GM23248 (cell line): ENCODE data around the gene KAT2A. TPM values are rescaled to one million over a fixed set of nuclear protein-coding genes. Genes with fewer than 3 reads are reported as not detected.
A peak's percentile ranks its signal among the peaks of the same experiment; 100 is the strongest.

Experiments
- DNase-seq: peaks from one replicate; pipeline ENCODE4 v3.0.0-alpha.2; 2015
- H2AFZ ChIP-seq: fragments of 200-600 bp; sonication (generic); 2 replicates; pipeline ENCODE4 v1.6.1; 2016; ENCODE audit warnings: antibody characterized with exemption
- H3F3A ChIP-seq: fragments of 200-600 bp; sonication (generic); 2 replicates; pipeline ENCODE4 v1.6.1; 2016; ENCODE audit warnings: mild to moderate bottlenecking, antibody characterized with exemption, mixed run types; ENCODE audit not compliant: insufficient read depth
- H3K27ac ChIP-seq: fragments of 200-600 bp; sonication (generic); 2 replicates; pipeline ENCODE4 v1.5.1; 2016; ENCODE audit warnings: mild to moderate bottlenecking
- H3K27me3 ChIP-seq: fragments of 200-600 bp; sonication (generic); replicated peaks from 2 replicates; pipeline ENCODE4 v1.6.1; 2016; ENCODE audit warnings: mild to moderate bottlenecking; ENCODE audit not compliant: insufficient read depth
- H3K36me3 ChIP-seq: fragments of 200-600 bp; sonication (generic); 2 replicates; pipeline ENCODE4 v1.6.1; 2016; ENCODE audit warnings: low read depth, mild to moderate bottlenecking
- H3K4me1 ChIP-seq: fragments of 200-600 bp; sonication (generic); 2 replicates; pipeline ENCODE4 v1.6.1; 2016; ENCODE audit warnings: mild to moderate bottlenecking; ENCODE audit not compliant: insufficient read depth
- H3K4me2 ChIP-seq: fragments of 200-600 bp; sonication (generic); one replicate; pipeline ENCODE4 v1.6.1; 2016; ENCODE audit warnings: mild to moderate bottlenecking; ENCODE audit not compliant: unreplicated experiment
- H3K4me3 ChIP-seq: fragments of 200-600 bp; sonication (generic); 2 replicates; pipeline ENCODE4 v1.5.1; 2016; ENCODE audit warnings: mild to moderate bottlenecking
- H3K79me2 ChIP-seq: fragments of 200-600 bp; sonication (generic); 2 replicates; pipeline ENCODE4 v1.6.1; 2016; ENCODE audit warnings: mild to moderate bottlenecking; ENCODE audit not compliant: insufficient read depth
- H3K9ac ChIP-seq: fragments of 200-600 bp; sonication (generic); 2 replicates; pipeline ENCODE4 v1.6.1; 2016; ENCODE audit warnings: mild to moderate bottlenecking
- H3K9me2 ChIP-seq: fragments of 200-600 bp; sonication (generic); 2 replicates; pipeline ENCODE4 v1.6.1; 2016; ENCODE audit warnings: mixed run types, mild to moderate bottlenecking, moderate library complexity; ENCODE audit not compliant: insufficient read depth
- H3K9me3 ChIP-seq: fragments of 200-600 bp; sonication (generic); one replicate; pipeline ENCODE4 v1.6.1; 2017; ENCODE audit warnings: low read depth
- H4K20me1 ChIP-seq: fragments of 200-600 bp; sonication (generic); 2 replicates; pipeline ENCODE4 v1.6.0; 2016; ENCODE audit not compliant: insufficient read depth
- EZH2 ChIP-seq: fragments of 200-600 bp; sonication (generic); IDR thresholded peaks from 2 replicates; pipeline ENCODE4 v1.6.1; 2018; ENCODE audit warnings: antibody characterized with exemption, mild to moderate bottlenecking; ENCODE audit not compliant: insufficient read depth, poor library complexity, severe bottlenecking
- EZH2phosphoT487 ChIP-seq: fragments of 200-600 bp; sonication (generic); IDR thresholded peaks from 2 replicates; pipeline ENCODE4 v1.6.1; 2018; ENCODE audit warnings: antibody characterized with exemption, moderate library complexity, mild to moderate bottlenecking, low read depth; ENCODE audit not compliant: insufficient read depth
- WGBS, 2 experiments: methylation state at CpG; one replicate each; pipeline ENCODE4 v1.1.6; 2015 to 2017; ENCODE audit warnings: low lambda C conversion rate in 2 of 2, low coverage in 1 of 2; ENCODE audit errors: missing lambda C conversion rate in 2 of 2; 5-methylcytosine and 5-hydroxymethylcytosine counted together
- in situ Hi-C: fragments of 300-500 bp; cut with MboI; formaldehyde crosslinking; loops from 2 replicates; pipeline ENCODE4 v1.15.0; 2020
- polyA plus RNA-seq: library from polyadenylated mRNA; unstranded; fragments of >200 nt; fragmentation: Nextera tagmentation; extraction: Ambion mirVana; gene quantifications from 2 replicates; pipeline ENCODE4 v1.2.1, GENCODE V29; 2016
- total RNA-seq: library from RNA; depleted of rRNA; stranded (reverse); fragments of >200 nt; shearing (Covaris generic); gene quantifications from 2 replicates; pipeline ENCODE4 v1.2.3, GENCODE V29; 2014

Gene KAT2A
- total and polyA plus RNA-seq, 2 experiments from 2014 or later = 7.2 to 13.9 TPM

- Histone ChIP-seq H3K9me2 (no peaks in the 10 kb centered on the region), H3K4me3 (no peak overlapping the region), H3F3A (no peaks in the 10 kb centered on the region), H3K36me3 (no peaks in the 10 kb centered on the region), H3K4me2 (no peak overlapping the region), H3K4me1 (peaks cover 10% of the 10 kb centered on the region), H2AFZ (no peak overlapping the region), H3K79me2 (no peaks in the 10 kb centered on the region), H4K20me1 (no peaks in the 10 kb centered on the region), H3K9me3 (no peaks in the 10 kb centered on the region), H3K9ac (no peak overlapping the region), H3K27me3 (no peaks in the 10 kb centered on the region), H3K27ac (no peak overlapping the region)
- 64 to 66% methylated on average over 11 of the region's 11 CpGs for WGBS, 2 experiments
- in situ Hi-C loops = loop anchor here (10.0 kb wide), 1 partner anchor 146 kb away; the partner anchor contains the start of gene CNP
- DNase-seq = no peak
- TF ChIP-seq EZH2phosphoT487 = no peak
Measured at GRCh38 chr17:42111265-42111636, 9.9 kb downstream of the KAT2A start.

- TF ChIP-seq EZH2phosphoT487 (no peak), EZH2 (no peak)
- H3K4me3 ChIP-seq = no peak overlapping the region
- WGBS, 2 experiments = 90 to 92% methylated on average over 18 of the region's 18 CpGs
- H4K20me1 ChIP-seq = no peaks in the 10 kb centered on the region
- no peak for DNase-seq
- in situ Hi-C loops = loop anchor here (10.0 kb wide), 1 partner anchor 146 kb away; the partner anchor contains the start of gene CNP
- H3K79me2 ChIP-seq = no peaks in the 10 kb centered on the region
- no peaks in the 10 kb centered on the region for H3K27me3 ChIP-seq
- H3K4me2 ChIP-seq = no peak overlapping the region
- no peaks in the 10 kb centered on the region for H3K36me3 ChIP-seq
- H3K9ac ChIP-seq = no peak overlapping the region
- no peak overlapping the region for H3K27ac ChIP-seq
- no peaks in the 10 kb centered on the region for H3K9me3 ChIP-seq
- H3K4me1 ChIP-seq = peaks cover 10% of the 10 kb centered on the region
- no peak overlapping the region for H2AFZ ChIP-seq
- H3F3A ChIP-seq = no peaks in the 10 kb centered on the region
- H3K9me2 ChIP-seq = no peaks in the 10 kb centered on the region
Measured at GRCh38 chr17:42110301-42111264, 10.6 kb downstream of the KAT2A start.

DNA sequence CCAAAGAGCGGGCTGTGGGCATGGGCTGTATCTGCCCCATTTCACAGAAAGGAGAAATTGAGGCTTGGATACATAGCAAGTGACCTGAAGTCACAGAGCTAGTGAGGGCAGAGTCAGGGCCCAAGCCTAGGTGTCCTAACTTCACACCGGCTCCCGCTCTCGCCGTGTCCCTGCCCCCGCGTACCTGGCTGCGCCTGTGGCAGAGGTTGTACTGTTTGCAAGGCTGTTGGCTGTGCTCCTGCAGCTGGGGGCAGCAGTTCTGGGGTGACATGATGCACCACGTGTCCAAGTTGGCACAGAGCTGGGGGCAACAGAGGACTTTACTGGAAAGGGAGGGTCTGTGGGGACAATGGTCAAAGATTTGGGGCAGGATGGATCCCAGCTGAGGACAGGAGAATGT is 12.1 kb downstream of the KAT2A start:
- in situ Hi-C loops = no loop called here
- Histone ChIP-seq H3K9me3 (no peaks in the 10 kb centered on the region), H3K36me3 (no peaks in the 10 kb centered on the region), H3K4me2 (no peak overlapping the region), H3K4me3 (no peak overlapping the region), H3K27ac (no peak overlapping the region), H4K20me1 (no peaks in the 10 kb centered on the region), H3K27me3 (no peaks in the 10 kb centered on the region), H2AFZ (no peak overlapping the region), H3K79me2 (no peaks in the 10 kb centered on the region), H3K9ac (no peak overlapping the region), H3K9me2 (no peaks in the 10 kb centered on the region), H3K4me1 (peaks cover 10% of the 10 kb centered on the region), H3F3A (no peaks in the 10 kb centered on the region)
- TF ChIP-seq EZH2phosphoT487 (no peak), EZH2 (no peak)
- no peak for DNase-seq
- WGBS, 2 experiments = 93% methylated on average over 9 of the region's 9 CpGs

DNA sequence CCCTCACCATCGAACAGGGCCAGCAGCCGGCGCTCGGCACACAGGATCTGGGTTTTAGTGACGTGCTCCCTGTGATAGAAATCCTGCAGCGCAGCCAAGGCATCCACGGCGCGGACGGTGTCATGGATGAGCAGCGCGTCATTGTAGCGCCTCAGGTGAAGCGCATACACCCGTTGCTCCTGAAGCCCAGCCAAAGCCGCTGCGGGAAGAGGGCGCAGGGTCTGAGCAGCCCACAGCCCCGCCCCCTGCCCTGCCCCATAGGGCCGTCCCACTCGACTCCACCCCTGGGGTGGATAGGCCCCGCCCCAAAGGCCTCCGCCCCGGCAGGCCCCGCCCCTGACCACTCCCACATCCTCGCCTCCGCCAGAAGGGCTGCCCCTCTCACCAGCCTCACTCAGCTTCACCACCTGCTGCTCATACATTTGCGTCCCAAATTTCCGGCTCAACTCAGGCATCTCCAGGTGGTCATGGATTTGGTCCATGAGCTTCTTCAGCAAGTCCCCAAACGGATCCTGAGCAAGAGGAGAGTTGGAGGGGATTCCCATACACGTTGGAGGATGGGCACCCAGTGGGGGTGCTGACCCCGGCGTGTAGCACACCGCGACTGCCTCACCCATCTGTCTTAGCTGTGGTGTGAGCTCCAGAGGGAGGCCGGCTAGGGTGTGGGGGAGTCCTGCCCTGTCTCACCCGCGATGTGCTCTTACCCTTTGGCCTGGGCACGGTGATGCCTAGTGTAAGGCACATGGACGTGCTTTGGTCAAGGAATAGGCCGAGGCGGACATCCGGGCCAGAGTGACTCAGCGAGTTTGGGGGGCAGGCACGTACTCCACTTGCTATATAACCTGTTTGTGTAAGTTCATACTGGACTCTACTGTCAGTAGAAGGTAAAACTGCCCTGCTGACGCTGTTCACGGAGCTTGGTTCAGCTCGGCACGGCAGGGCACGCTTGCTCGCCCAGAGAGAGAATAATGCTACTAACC is 13.3 kb downstream of the KAT2A start:
- Histone ChIP-seq H3K9me2 (no peaks in the 10 kb centered on the region), H3K4me3 (no peak overlapping the region), H3K36me3 (no peaks in the 10 kb centered on the region), H3K27ac (no peak overlapping the region), H3F3A (no peaks in the 10 kb centered on the region), H3K79me2 (no peaks in the 10 kb centered on the region), H3K4me2 (no peak overlapping the region), H3K9me3 (no peaks in the 10 kb centered on the region), H3K4me1 (peaks cover 8% of the 10 kb centered on the region), H3K9ac (no peak overlapping the region), H3K27me3 (no peaks in the 10 kb centered on the region), H2AFZ (no peak overlapping the region), H4K20me1 (no peaks in the 10 kb centered on the region)
- 69 to 82% methylated on average over 34 to 51 of the region's 51 CpGs for WGBS, 2 experiments
- TF ChIP-seq EZH2 (no peak), EZH2phosphoT487 (no peak)
- peak; percentile 47 for DNase-seq
- in situ Hi-C loops = no loop called here
